Spinal cord (tissue), 10 donors: Measurements from ENCODE around the gene DGKG. TPM values are rescaled to one million over a fixed set of nuclear protein-coding genes. Genes with fewer than 3 reads are reported as not detected.

ENCODE experiments used
- DNase-seq, 6 donors: peaks; one replicate each; pipeline versions ENCODE4 v3.0.0 to v3.0.0-alpha.2; 2013 to 2015; ENCODE audit warnings: low spot score in 6 of 6, low read depth in 4 of 6
- H3K27ac ChIP-seq: one replicate; pipeline ENCODE4 v1.5.1; 2013; ENCODE audit warnings: low read depth, low read length, control low read depth
- H3K27me3 ChIP-seq: one replicate; pipeline ENCODE4 v1.6.1; 2013; ENCODE audit warnings: low read length; ENCODE audit not compliant: control insufficient read depth, insufficient read depth
- H3K36me3 ChIP-seq: one replicate; pipeline ENCODE4 v1.6.1; 2013; ENCODE audit warnings: low read length; ENCODE audit not compliant: control insufficient read depth, insufficient read depth
- H3K4me1 ChIP-seq: one replicate; pipeline ENCODE4 v1.6.1; 2013; ENCODE audit warnings: low read length; ENCODE audit not compliant: control insufficient read depth, insufficient read depth
- H3K4me3 ChIP-seq: one replicate; pipeline ENCODE4 v1.5.1; 2013; ENCODE audit warnings: low read depth, low read length, control low read depth
- H3K9me3 ChIP-seq: one replicate; pipeline ENCODE4 v1.6.1; 2013; ENCODE audit warnings: low read length; ENCODE audit not compliant: control insufficient read depth, insufficient read depth
- whole genome bisulfite sequencing: methylation state at CpG from one replicate; pipeline ENCODE4 v1.1.5; 2013; ENCODE audit warnings: missing lambda C conversion rate; ENCODE audit not compliant: insufficient coverage; 5-methylcytosine and 5-hydroxymethylcytosine counted together
- polyA plus RNA-seq, 2 donors: library from polyadenylated mRNA; unstranded; fragments of 120-200 nt; gene quantifications; one replicate each; pipeline ENCODE4 v1.2.1, GENCODE V29; 2013; ENCODE audit not compliant: insufficient read length in 2 of 2
- total RNA-seq, 2 donors: library from RNA; depleted of rRNA in 1 of 2; stranded (reverse); fragments of 120-200 nt in 1 of 2; fragments of >200 nt in 1 of 2; gene quantifications; one replicate each; pipeline versions ENCODE4 v1.2.3 to v1.2.4, GENCODE V29; 2013 to 2014
- donor health status: healthy.

Gene DGKG
- total and polyA plus RNA-seq, 4 donors: 5.6 to 20.6 (median 9.9) TPM

GRCh38 chr3:186107215-186108105, 254.6 kb downstream of the DGKG start:
- Histone ChIP-seq H3K9me3 (no peaks in the 10 kb centered on the region), H3K27me3 (peaks cover 16% of the 10 kb centered on the region), H3K4me1 (peaks cover 35% of the 10 kb centered on the region), H3K4me3 (peak overlapping the region; percentile 70), H3K36me3 (no peaks in the 10 kb centered on the region), H3K27ac (peak overlapping the region; percentile 84)
- WGBS: 0% methylated on average over 33 of the region's 45 CpGs
- peak in 5 of 6 donors; percentile 54 to 94 (median 75) for DNase-seq

DNA sequence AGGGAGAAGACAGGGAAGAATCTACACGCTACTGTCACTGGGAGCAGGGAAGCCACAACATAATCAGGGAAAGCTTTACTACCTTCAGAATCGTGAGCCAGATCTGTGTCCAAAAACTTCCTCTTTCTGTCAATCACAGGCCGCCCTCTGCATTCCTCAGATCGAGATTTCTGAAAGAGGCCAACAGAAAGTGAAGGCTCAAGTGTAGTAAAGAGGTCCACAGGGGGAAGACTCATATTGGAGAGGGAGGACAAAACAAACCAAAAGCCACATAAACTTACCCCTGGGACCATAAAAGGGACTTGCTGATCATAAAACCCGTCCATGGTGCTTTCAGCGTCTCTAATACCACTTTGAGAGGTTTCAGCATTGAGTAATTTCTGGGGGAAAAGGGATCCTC, 256.5 kb downstream of the DGKG start:
- WGBS: 56% methylated on average over 2 of the region's 6 CpGs
- Histone ChIP-seq H3K27ac (no peak overlapping the region), H3K4me1 (peaks cover 29% of the 10 kb centered on the region), H3K36me3 (no peaks in the 10 kb centered on the region), H3K9me3 (no peaks in the 10 kb centered on the region), H3K4me3 (no peak overlapping the region), H3K27me3 (peaks cover 5% of the 10 kb centered on the region)
- no peak for DNase-seq

DNA sequence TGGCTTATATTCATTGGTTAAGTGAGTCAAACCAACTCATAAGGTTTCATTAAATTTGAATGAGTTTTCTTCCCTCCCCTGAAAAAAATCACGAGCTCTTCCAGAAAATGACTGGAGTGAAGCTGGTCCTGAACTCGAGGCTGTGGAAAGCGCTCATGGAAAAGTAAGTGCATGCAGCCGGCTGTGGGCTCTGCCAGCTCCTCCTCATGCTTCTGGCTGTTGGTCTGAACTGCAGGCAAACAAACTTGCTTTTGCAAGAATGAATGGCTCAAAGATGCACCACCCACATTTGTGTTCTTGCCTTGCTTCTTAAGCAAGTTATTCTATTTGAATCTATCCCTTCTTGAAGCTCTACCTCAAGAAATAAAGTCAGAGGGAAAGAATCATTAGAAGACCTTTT, 259.3 kb downstream of the DGKG start:
- 39% methylated on average over 3 of the region's 4 CpGs for WGBS
- peak in 1 of 6 donors; percentile 67 for DNase-seq

GRCh38 chr3:186100398-186100797, 261.6 kb downstream of the DGKG start:
- no CpG with 5 or more reads among the region's 3 CpGs for WGBS
- no peaks in the 10 kb centered on the region for H3K27me3 ChIP-seq
- H3K4me3 ChIP-seq: no peak overlapping the region
- H3K9me3 ChIP-seq: no peaks in the 10 kb centered on the region
- H3K27ac ChIP-seq: no peak overlapping the region
- DNase-seq: no peak
- peaks cover 33% of the 10 kb centered on the region for H3K4me1 ChIP-seq
- H3K36me3 ChIP-seq: no peaks in the 10 kb centered on the region

More for the DNA sequence above, 259.3 kb downstream of the DGKG start:
- Histone ChIP-seq H3K9me3 (no peaks in the 10 kb centered on the region), H3K4me1 (peaks cover 24% of the 10 kb centered on the region), H3K27ac (no peak overlapping the region), H3K36me3 (no peaks in the 10 kb centered on the region), H3K4me3 (no peak overlapping the region), H3K27me3 (peaks cover 2% of the 10 kb centered on the region)

DNA sequence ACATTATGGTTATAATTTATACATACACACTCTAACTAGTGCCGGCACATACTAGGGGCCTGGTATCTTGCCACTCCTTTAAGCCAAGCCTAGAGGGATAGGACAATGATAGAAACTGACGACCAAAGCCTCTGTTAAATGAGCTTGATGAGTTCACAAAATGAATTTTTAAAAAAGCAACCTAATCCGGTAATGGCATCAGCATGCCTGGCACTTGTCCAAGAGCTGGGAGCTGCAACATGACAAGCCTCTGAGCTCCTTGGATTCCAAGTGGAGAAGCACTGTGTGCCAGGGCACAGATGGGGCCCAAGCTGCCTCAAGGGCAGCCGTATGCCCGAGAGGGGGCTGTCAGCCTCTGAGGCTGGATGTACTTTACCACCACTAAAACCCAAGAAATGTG, 262.9 kb downstream of the DGKG start:
- H3K4me3 ChIP-seq: no peak overlapping the region
- 30% methylated on average over 3 of the region's 5 CpGs for WGBS

GRCh38 chr3:186098740-186099139, 263.3 kb downstream of the DGKG start:
- Histone ChIP-seq H3K27me3 (no peaks in the 10 kb centered on the region), H3K4me3 (no peak overlapping the region), H3K27ac (no peak overlapping the region), H3K9me3 (no peaks in the 10 kb centered on the region), H3K4me1 (peaks cover 33% of the 10 kb centered on the region), H3K36me3 (no peaks in the 10 kb centered on the region)
- WGBS: 26% methylated on average over 2 of the region's 3 CpGs
- no peak for DNase-seq

More for the DNA sequence above, 262.9 kb downstream of the DGKG start:
- no peaks in the 10 kb centered on the region for H3K36me3 ChIP-seq
- peak in 2 of 6 donors; percentile 89 to 97 for DNase-seq
- H3K9me3 ChIP-seq: no peaks in the 10 kb centered on the region
- peaks cover 33% of the 10 kb centered on the region for H3K4me1 ChIP-seq
- H3K27me3 ChIP-seq: no peaks in the 10 kb centered on the region
- H3K27ac ChIP-seq: peak overlapping the region; percentile 12

- Histone ChIP-seq H3K27me3 (no peaks in the 10 kb centered on the region), H3K9me3 (no peaks in the 10 kb centered on the region), H3K36me3 (no peaks in the 10 kb centered on the region), H3K27ac (peak overlapping the region; percentile 72), H3K4me1 (peaks cover 33% of the 10 kb centered on the region), H3K4me3 (peak overlapping the region; percentile 46)
- DNase-seq: peak in 5 of 6 donors; percentile 81 to 98 (median 86)
- WGBS: 0% methylated on average over 15 of the region's 16 CpGs
Observed at GRCh38 chr3:186097663-186098451, 264.2 kb downstream of the DGKG start.

DNA sequence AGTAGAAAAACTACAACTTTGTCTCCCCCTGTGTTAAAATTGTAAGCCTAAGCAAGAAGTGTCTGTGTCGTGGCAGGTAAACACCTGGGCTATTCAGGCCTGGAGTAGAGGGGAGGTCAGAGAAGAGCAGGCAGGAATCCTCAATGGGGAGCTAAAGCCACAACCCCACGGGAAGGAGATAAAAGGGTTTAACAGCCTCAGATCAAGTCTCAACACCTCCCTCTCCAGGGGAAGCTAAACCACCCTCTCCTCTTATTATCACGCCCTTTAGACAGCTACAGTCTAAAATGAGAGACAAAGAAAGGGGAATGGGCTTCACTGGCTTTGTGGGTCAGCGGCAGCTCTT, 264.7 kb downstream of the DGKG start:
- H3K4me1 ChIP-seq: peaks cover 33% of the 10 kb centered on the region
- no peaks in the 10 kb centered on the region for H3K36me3 ChIP-seq
- H3K4me3 ChIP-seq: peak overlapping the region; percentile 46
- DNase-seq: no peak
- no peaks in the 10 kb centered on the region for H3K27me3 ChIP-seq
- H3K27ac ChIP-seq: peak overlapping the region; percentile 72
- no peaks in the 10 kb centered on the region for H3K9me3 ChIP-seq
- no CpG with 5 or more reads among the region's 4 CpGs for WGBS
